OCI-LY3 (cell line): ENCODE measurements around the gene ROBO1.

Source experiments
- H2AFZ ChIP-seq: fragments of 200-600, 300-600 bp; shearing (Covaris generic); 2 replicates; pipeline ENCODE4 v1.6.0; 2014; ENCODE audit warnings: antibody characterized with exemption, low read depth, low read length
- H3K27ac ChIP-seq: fragments of 200-600, 300-600 bp; sonication (generic); 2 replicates; pipeline ENCODE4 v1.5.1; 2014; ENCODE audit warnings: mild to moderate bottlenecking, low read length, moderate library complexity, mixed read lengths
- H3K27me3 ChIP-seq: fragments of 200-600, 300-600 bp; sonication (generic); 2 replicates; pipeline ENCODE4 v1.6.1; 2014; ENCODE audit warnings: low read depth, low read length, mixed read lengths
- H3K36me3 ChIP-seq: fragments of 200-600, 300-600 bp; sonication (generic); replicated peaks from 2 replicates; pipeline ENCODE3; 2014; ENCODE audit warnings: low read depth, low read length, mixed read lengths
- H3K4me1 ChIP-seq: fragments of 300-600, 200-600 bp; sonication (generic); 2 replicates; pipeline ENCODE4 v1.6.1; 2014; ENCODE audit warnings: low read length, mixed read lengths
- H3K4me2 ChIP-seq: fragments of 200-600, 300-600 bp; sonication (generic); 2 replicates; pipeline ENCODE4 v1.6.1; 2014; ENCODE audit warnings: low read length, mixed read lengths
- H3K4me3 ChIP-seq: fragments of 300-600, 200-600 bp; sonication (generic); 2 replicates; pipeline ENCODE4 v1.5.1; 2014; ENCODE audit warnings: antibody characterized with exemption, mild to moderate bottlenecking, low read length, moderate library complexity
- H3K79me2 ChIP-seq: fragments of 300-600, 200-600 bp; shearing (Covaris generic); 2 replicates; pipeline ENCODE4 v1.6.1; 2014; ENCODE audit warnings: mild to moderate bottlenecking, low read length, mixed read lengths
- H3K9ac ChIP-seq: fragments of 300-600, 200-600 bp; shearing (Covaris generic); 2 replicates; pipeline ENCODE4 v1.6.0; 2014; ENCODE audit warnings: mild to moderate bottlenecking, low read length, moderate library complexity
- H3K9me3 ChIP-seq: fragments of 200-600, 300-600 bp; shearing (Covaris generic); 2 replicates; pipeline ENCODE4 v1.6.1; 2014; ENCODE audit warnings: low read length, mixed read lengths; ENCODE audit not compliant: insufficient read depth
- H4K20me1 ChIP-seq: fragments of 200-600, 300-600 bp; sonication (generic); 2 replicates; pipeline ENCODE4 v1.6.1; 2016; ENCODE audit warnings: low read length, mixed read lengths; ENCODE audit not compliant: insufficient read depth
- EZH2phosphoT487 ChIP-seq: fragments of 200-600 bp; shearing (Covaris generic); IDR thresholded peaks from 2 replicates; pipeline ENCODE4 v1.6.1; 2018; ENCODE audit warnings: antibody characterized with exemption, mixed run types, low read depth
- TF ChIP-seq, protein P1 (sequence below): fragments of 200-600, 300-600 bp; sonication (generic); IDR thresholded peaks from 2 replicates; pipeline ENCODE4 v1.5.1; 2014; ENCODE audit warnings: antibody characterized with exemption, low read length, low read depth

ROBO1 gene

DNA sequence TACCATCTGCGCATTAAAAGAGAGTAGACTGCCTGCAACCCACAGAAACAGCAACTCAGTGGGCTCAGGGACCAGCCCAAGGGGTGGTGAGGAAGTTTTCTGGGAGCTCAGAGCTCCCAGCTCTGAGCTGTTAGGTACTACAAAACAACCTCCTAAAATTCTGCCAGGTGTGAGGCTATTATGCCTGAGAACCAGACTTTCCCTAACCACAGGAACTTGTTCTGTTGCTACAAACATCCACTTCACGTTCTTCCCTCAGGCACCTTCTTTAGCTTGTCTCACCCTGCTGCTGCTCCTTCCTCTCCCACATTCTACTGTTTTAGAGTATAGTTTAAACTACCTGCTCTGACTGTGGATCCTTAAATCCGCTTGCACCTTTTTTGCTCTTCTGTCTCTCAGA lies 399.4 kb downstream of the ROBO1 start:
- Histone ChIP-seq H3K4me3 (no peak overlapping the region), H3K9me3 (no peaks in the 10 kb centered on the region), H2AFZ (no peak overlapping the region), H3K36me3 (no peaks in the 10 kb centered on the region), H4K20me1 (no peaks in the 10 kb centered on the region), H3K79me2 (no peaks in the 10 kb centered on the region), H3K27ac (no peak overlapping the region), H3K27me3 (no peaks in the 10 kb centered on the region), H3K4me1 (peaks cover 28% of the 10 kb centered on the region), H3K9ac (no peak overlapping the region), H3K4me2 (no peak overlapping the region)
- no peak for TF ChIP-seq EZH2phosphoT487
- TF ChIP-seq, protein P1, sequence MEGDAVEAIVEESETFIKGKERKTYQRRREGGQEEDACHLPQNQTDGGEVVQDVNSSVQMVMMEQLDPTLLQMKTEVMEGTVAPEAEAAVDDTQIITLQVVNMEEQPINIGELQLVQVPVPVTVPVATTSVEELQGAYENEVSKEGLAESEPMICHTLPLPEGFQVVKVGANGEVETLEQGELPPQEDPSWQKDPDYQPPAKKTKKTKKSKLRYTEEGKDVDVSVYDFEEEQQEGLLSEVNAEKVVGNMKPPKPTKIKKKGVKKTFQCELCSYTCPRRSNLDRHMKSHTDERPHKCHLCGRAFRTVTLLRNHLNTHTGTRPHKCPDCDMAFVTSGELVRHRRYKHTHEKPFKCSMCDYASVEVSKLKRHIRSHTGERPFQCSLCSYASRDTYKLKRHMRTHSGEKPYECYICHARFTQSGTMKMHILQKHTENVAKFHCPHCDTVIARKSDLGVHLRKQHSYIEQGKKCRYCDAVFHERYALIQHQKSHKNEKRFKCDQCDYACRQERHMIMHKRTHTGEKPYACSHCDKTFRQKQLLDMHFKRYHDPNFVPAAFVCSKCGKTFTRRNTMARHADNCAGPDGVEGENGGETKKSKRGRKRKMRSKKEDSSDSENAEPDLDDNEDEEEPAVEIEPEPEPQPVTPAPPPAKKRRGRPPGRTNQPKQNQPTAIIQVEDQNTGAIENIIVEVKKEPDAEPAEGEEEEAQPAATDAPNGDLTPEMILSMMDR, result no peak

DNA sequence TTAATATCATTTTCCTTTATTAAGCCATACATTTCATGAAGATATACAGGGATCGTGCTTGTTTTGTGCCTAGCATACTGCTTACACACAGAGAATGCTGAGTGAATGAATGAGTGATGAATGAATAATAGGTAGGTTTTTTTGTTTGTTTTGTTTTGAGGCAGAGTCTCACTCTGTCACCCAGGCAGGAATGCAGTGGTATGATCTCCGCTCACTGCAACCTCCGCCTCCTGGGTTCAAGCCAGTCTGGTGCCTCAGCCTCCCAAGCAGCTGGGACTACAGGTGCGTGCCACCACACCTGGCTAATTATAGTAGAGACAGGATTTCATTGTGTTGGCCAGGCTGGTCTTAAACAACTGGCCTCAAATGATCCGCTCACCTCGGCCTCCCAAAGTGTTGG lies 400.0 kb downstream of the ROBO1 start:
- peaks cover 28% of the 10 kb centered on the region for H3K4me1 ChIP-seq
- H4K20me1 ChIP-seq, result no peaks in the 10 kb centered on the region
- H3K4me3 ChIP-seq, result no peak overlapping the region
- H3K9me3 ChIP-seq, result no peaks in the 10 kb centered on the region
- no peak overlapping the region for H3K9ac ChIP-seq
- no peaks in the 10 kb centered on the region for H3K36me3 ChIP-seq
- no peak for TF ChIP-seq EZH2phosphoT487
- TF ChIP-seq, protein P1, result no peak
- H2AFZ ChIP-seq, result no peak overlapping the region
- H3K79me2 ChIP-seq, result no peaks in the 10 kb centered on the region
- H3K4me2 ChIP-seq, result no peak overlapping the region
- H3K27me3 ChIP-seq, result no peaks in the 10 kb centered on the region
- no peak overlapping the region for H3K27ac ChIP-seq

DNA sequence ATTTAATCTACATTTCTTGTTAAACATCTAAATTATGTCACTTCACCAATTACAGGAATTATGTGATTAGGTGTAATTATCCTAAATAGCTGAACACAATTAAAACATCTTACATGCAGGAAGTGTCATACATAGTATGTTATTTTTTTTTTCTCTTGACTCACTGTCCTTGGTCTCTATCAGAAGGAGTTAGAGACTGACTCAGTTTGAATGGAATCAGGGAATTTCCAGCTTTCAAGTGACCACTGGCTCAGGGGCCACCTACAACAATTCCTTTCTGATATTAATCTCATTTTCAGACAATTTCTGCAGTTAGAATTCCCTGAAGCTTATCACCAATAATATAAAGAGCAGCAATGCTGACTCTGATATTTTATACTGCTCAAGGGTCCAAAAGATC lies 400.7 kb downstream of the ROBO1 start:
- Histone ChIP-seq H3K9ac (no peak overlapping the region), H3K36me3 (no peaks in the 10 kb centered on the region), H3K27me3 (0 out of 2 replicates have a peak, but pooled peaks cover 5% of the 10 kb centered on the region), H2AFZ (no peak overlapping the region), H4K20me1 (no peaks in the 10 kb centered on the region), H3K4me3 (no peak overlapping the region), H3K4me1 (peaks cover 31% of the 10 kb centered on the region), H3K9me3 (no peaks in the 10 kb centered on the region), H3K27ac (no peak overlapping the region), H3K79me2 (no peaks in the 10 kb centered on the region), H3K4me2 (no peak overlapping the region)
- TF ChIP-seq EZH2phosphoT487, result no peak
- TF ChIP-seq, protein P1, result no peak

DNA sequence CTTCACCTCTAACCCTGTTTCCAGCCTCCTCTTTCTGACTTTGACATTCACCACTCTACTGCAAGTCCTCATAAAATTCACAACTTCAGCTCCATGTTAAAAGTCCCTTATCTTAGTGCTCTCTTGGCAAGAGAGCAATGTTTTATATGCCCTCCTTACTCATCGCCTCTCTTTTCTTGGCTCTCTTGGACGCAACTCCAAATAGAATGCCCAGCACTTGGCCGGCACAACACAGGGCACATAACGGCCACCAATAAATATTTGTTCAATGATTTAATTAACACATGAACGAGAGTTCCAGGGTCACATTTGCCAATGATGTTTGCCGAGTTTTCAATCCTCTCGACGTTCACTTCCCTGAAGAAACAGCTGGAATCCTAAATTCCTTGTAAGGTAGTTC lies 401.4 kb downstream of the ROBO1 start:
- Histone ChIP-seq H3K4me1 (peaks cover 32% of the 10 kb centered on the region), H3K4me3 (no peak overlapping the region), H3K9ac (no peak overlapping the region), H3K36me3 (no peaks in the 10 kb centered on the region), H3K79me2 (no peaks in the 10 kb centered on the region), H2AFZ (no peak overlapping the region), H3K27me3 (0 out of 2 replicates have a peak, but pooled peaks cover 5% of the 10 kb centered on the region), H3K4me2 (no peak overlapping the region), H3K9me3 (no peaks in the 10 kb centered on the region), H3K27ac (no peak overlapping the region), H4K20me1 (no peaks in the 10 kb centered on the region)
- no peak for TF ChIP-seq EZH2phosphoT487
- TF ChIP-seq, protein P1, result no peak
